GM06990 (cell line): ENCODE data around the gene ARFIP1.

Experiments used
- DNase-seq: peaks from one replicate; pipeline ENCODE4 v3.0.0-alpha.2; 2011; ENCODE audit not compliant: insufficient read length; ENCODE audit errors: extremely low read depth
- H3K27me3 ChIP-seq: replicated peaks from 2 replicates; pipeline ENCODE4 v1.6.0; 2011; ENCODE audit warnings: low read length; ENCODE audit not compliant: control insufficient read depth, insufficient read depth
- H3K36me3 ChIP-seq: 2 replicates; pipeline ENCODE4 v1.5.1; 2011; ENCODE audit warnings: low read length; ENCODE audit not compliant: control insufficient read depth, insufficient read depth
- H3K4me3 ChIP-seq: replicated peaks from 2 replicates; pipeline ENCODE4 v1.5.1; 2011; ENCODE audit warnings: low read depth, mild to moderate bottlenecking, control low read depth, low read length
- TF ChIP-seq, protein P1 (sequence below): IDR thresholded peaks from 2 replicates; pipeline ENCODE4 v1.5.1; 2011; ENCODE audit warnings: low read length, control low read depth, mild to moderate bottlenecking, inconsistent platforms; ENCODE audit not compliant: insufficient read depth, poor library complexity, severe bottlenecking

The ARFIP1 gene

DNA sequence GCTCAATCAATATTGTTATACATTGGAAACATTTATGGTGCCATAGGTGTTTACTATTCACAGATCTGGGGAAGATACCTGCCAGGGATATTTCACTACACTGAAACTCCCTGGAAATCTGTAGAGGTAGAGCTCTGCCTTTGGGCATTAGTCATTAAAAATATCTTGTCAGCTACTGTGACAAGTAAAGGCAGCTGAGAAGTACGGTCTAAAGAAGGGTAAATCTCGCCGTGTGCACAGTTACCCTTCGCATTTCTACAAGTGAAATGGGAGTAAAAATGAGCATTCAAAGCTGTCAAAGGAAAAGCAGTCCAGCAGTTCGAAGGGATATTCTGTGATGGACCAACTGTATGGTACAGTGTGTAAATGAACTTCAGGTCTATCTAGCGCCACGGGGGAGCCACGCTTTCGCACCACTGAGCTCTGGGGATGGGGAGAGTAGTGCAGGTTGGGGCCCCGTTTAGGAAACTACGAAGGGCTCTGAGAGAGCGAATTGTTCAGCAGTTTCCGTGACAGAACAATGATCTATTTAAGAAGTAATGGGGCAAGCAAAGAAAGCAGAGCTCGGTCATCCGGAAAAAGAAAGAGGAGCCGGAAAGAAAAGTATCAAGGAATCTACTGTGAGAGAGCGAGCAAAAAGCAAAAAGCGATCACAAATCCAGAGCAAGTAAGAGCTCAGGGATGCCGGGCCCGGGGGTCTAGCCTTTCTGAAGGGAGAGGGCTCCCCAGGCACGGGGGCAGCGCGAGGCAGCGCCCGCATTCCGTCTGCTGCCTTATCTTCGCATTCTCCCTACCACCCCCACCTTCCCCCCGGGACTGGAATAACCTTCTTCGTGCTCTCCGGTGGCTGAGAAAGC, 870 bp upstream of the ARFIP1 start:
- TF ChIP-seq, protein P1, sequence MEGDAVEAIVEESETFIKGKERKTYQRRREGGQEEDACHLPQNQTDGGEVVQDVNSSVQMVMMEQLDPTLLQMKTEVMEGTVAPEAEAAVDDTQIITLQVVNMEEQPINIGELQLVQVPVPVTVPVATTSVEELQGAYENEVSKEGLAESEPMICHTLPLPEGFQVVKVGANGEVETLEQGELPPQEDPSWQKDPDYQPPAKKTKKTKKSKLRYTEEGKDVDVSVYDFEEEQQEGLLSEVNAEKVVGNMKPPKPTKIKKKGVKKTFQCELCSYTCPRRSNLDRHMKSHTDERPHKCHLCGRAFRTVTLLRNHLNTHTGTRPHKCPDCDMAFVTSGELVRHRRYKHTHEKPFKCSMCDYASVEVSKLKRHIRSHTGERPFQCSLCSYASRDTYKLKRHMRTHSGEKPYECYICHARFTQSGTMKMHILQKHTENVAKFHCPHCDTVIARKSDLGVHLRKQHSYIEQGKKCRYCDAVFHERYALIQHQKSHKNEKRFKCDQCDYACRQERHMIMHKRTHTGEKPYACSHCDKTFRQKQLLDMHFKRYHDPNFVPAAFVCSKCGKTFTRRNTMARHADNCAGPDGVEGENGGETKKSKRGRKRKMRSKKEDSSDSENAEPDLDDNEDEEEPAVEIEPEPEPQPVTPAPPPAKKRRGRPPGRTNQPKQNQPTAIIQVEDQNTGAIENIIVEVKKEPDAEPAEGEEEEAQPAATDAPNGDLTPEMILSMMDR = no peak
- H3K36me3 ChIP-seq = no peaks in the 10 kb centered on the region
- peak overlapping the region; percentile 91 for H3K4me3 ChIP-seq
- DNase-seq = no peak
- no peaks in the 10 kb centered on the region for H3K27me3 ChIP-seq

- H3K4me3 ChIP-seq = peak overlapping the region; percentile 91
- no peaks in the 10 kb centered on the region for H3K27me3 ChIP-seq
- no peaks in the 10 kb centered on the region for H3K36me3 ChIP-seq
- no peak for DNase-seq
- TF ChIP-seq, protein P1 = no peak
Observed at GRCh38 chr4:152780267-152780778, 569 bp downstream of the ARFIP1 start.

DNA sequence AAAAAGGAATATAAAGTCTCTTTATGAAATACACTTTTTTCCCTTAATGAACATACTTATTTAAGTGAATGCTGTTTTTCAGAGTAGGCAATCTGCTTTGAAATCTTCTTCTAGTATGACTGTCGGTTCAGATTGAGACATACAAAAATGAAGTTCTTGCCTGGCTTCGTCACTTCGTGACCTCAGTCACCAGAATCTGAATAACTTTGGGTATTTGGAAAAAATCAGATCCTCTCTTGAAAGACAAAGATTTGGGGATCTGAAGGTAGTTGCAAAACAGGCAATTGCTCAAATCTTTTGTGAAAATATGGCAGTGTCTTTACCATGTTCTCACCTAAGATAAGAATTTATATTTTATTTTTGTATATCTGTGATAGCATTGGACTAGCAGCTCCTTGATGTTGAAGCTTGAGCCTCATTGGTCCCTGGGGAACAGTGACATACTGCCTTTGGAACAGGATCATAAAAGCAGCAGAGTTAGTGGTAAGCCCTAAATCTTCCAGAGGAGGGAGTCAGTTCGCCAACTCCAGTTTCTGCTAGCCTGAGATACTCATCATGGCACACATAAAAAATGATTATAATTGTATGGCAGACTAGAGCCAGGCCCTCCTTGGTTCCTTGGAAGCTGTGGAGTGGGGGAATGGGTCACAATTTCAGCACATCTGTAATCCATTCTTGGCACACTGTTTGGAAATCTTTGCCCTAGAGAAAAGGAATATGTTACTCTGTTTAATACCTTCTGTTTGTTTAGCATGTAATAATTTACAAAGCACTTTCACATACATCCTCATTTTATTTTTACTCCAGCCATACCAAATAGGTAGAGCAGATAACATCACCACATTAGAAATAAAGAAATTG, 5.0 kb downstream of the ARFIP1 start:
- TF ChIP-seq, protein P1 = no peak
- no peak for DNase-seq
- H3K4me3 ChIP-seq = no peak overlapping the region

DNA sequence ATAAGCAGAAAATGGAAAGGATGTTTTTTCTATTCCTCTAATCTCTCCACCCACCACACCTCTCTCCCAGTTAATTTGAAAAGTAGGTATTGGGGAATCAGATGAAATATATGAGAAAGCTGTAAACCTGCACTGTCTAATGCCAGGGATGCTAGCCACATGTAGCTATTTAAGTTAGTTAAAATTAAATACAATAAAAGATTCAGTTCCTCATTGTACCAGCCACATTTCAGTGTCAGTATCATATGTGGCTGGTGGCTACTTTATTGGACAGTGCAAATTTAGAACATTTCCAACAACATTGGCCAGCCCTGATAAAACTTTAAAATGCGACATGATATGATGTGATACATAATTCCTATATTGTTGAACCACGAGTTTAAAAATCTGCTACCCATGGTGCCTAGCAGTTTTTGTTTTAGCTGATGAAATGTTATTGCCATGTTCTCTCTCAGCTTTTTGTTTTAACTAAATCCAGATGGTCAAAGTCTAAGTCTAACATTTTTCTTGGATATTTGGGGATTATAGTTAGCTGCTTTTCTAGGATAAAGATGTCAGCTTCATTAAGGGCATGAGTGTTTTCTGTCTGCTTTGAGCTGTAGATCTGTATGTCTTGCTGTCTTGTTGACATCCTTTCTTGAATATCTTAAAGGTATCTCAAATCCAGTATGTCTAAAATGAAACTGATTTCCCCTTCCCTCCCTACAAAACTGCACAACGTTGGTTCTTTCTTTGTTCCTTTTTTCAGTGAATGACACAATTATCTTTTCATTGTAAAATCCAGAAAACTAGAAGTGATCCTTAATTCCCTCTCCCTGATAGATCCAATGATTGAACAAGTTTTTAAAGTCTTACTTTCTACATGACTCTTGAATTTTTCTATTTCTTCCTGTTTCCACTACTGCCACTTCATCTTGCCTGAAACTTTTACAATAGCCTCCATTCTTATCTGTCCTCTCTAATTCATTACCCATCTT, 6.2 kb downstream of the ARFIP1 start:
- H3K36me3 ChIP-seq = no peaks in the 10 kb centered on the region
- no peaks in the 10 kb centered on the region for H3K27me3 ChIP-seq
- no peak overlapping the region for H3K4me3 ChIP-seq
- TF ChIP-seq, protein P1 = no peak
- DNase-seq = no peak

More for the DNA sequence above, 5.0 kb downstream of the ARFIP1 start:
- Histone ChIP-seq H3K36me3 (no peaks in the 10 kb centered on the region), H3K27me3 (no peaks in the 10 kb centered on the region)

DNA sequence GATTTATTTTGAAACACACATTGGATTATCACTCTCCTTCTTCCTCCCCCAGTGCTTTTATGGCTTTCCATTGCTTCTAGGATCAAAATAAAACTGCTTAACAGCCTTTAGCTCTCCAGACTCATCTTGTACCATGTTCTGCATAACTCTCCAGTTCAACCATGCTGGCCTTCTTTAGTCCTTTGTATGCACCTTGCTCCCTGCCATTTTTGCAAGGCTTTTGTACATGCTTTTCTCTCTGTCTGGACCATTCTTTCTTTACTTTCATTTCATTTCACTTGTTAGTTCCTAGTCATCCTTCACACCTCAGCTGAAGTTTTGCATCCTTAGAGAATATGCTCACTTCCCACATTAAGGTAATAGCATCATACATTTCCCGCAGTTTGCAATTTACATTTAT, 6.9 kb downstream of the ARFIP1 start:
- Histone ChIP-seq H3K4me3 (no peak overlapping the region), H3K36me3 (no peaks in the 10 kb centered on the region), H3K27me3 (no peaks in the 10 kb centered on the region)
- TF ChIP-seq, protein P1 = no peak
- DNase-seq = no peak
